Stimulated activated CD4-positive, alpha-beta T cell treated with anti-CD3 and anti-CD28 coated beads, Interleukin-1b, Interleukin-23, amount 100 ng/mL, for 48 hours (primary cell): ENCODE measurements around the gene MYBPH.

Experiments used
- DNase-seq: peaks from one replicate; pipeline ENCODE4 v3.0.0-alpha.2; 2020

Gene MYBPH

DNA sequence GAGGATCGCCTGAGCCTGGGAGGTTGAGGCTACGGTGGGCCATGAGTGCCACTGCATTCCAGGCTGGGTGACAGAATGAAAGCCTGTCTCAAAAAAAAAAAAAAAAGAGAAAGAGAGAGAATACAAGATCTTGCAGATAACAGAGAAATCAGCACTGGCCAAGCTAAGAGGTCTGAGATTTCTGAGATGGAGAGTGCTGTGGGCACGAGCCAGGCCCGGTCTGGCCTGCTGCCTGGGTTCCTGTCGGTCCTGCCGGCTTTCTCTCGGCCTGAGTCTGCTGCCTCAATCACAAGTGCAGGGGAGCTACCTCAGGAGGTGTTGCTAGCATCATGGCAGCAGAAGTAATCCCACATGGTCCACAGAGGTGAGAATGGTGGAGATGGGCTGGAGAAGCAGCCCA lies 29.1 kb downstream of the MYBPH start:
- no peak for DNase-seq

DNA sequence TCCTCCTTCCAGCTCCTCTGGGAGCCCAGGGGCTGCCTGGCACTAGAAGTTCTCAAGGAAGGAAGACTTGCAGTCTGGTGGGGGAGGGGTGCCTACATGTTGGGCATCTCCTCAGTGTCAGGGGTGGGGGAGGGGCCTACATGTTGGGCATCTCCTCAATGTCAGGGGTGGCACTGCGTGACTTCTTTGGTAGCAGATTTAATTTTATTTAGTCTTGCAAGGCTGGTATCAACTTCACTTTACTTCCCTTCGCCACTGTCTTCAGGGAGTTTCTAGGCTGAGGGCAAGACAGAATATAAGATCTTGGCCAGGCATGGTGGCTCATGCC lies 29.6 kb downstream of the MYBPH start:
- DNase-seq, result no peak

GRCh38 chr1:203145321-203146041 lies 30.1 kb downstream of the MYBPH start:
- DNase-seq, result no peak

- no peak for DNase-seq
Observed at GRCh38 chr1:203144661-203145060, 31.0 kb downstream of the MYBPH start.

GRCh38 chr1:203143641-203144040 lies 32.0 kb downstream of the MYBPH start:
- DNase-seq, result no peak

DNA sequence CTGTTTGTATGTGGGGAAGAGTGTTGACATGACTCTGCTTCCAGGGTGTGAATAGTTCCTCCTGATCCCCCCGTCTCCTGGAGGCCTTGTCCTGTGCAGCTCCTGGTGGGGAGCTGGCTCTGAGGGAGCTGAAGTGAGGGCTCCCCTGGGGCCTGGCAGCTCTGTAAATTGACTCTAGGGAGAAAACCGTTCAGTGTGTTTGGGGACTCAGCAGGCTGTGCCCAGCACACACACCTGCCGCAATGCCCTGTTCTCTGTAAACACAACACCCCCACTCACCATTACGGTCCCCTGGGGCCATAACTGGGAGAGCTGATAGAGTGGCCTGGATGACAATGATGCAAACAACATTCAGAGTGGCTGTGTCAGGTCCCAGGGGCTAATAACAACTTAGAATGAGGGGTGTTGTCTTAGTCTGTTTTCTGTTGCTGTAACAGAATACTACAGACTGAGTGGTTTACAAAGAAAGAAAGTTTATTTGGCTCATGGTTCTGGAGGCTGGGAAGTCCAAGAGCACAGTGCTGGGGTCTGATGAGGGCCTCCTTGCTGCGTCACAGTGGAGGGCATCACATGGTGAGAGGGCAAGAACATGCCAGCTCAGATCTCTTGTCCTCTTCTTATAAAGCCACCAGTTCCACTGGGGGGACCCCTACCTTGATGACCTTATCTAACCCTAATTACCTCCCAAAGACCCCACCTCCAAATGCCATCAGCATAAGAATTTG lies 32.8 kb downstream of the MYBPH start:
- DNase-seq, result no peak

- DNase-seq, result no peak
Observed at GRCh38 chr1:203142124-203142523, 33.5 kb downstream of the MYBPH start.

GRCh38 chr1:203140743-203141520 lies 34.7 kb downstream of the MYBPH start:
- DNase-seq, result no peak

- DNase-seq, result no peak
Observed at GRCh38 chr1:203139976-203140475, 35.6 kb downstream of the MYBPH start.

DNA sequence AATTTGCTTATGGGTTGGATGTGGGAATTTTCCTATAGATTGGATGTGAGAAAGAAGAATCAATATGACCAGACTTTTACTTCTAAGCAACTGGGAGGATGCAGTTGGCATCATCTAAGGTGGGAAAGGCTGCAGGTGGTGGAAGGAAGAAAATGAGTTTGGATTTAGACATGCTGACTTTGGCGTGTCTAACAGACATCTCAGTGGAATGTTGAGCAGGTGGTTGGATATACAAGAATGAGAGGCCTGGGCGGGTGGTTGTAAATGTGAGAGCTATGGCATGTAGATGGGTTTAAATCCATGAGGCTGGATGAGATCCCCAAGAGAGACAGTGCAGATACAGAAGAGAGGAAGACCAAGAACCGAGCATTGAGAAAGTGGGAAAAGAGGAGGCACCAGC lies 37.6 kb downstream of the MYBPH start:
- no peak for DNase-seq

DNA sequence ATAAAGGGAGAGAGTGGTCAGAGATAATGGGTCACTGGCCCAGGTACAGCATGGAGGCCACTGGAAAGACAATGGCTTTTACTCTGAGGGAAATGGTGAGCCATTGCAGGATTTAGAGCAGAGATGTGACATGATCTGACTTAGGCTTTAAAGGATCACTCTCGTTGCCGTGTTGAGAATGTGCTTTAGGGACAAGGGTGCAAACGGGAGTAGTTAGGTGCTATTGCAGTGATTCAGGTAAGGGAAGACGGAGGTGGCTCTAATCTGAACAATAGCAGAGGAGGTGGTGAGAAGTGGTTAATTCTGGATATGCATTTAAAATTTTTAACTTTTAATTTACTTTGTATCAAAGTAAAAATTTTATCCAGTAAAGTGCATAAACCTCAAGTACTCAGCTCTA lies 38.3 kb downstream of the MYBPH start:
- DNase-seq, result no peak

DNA sequence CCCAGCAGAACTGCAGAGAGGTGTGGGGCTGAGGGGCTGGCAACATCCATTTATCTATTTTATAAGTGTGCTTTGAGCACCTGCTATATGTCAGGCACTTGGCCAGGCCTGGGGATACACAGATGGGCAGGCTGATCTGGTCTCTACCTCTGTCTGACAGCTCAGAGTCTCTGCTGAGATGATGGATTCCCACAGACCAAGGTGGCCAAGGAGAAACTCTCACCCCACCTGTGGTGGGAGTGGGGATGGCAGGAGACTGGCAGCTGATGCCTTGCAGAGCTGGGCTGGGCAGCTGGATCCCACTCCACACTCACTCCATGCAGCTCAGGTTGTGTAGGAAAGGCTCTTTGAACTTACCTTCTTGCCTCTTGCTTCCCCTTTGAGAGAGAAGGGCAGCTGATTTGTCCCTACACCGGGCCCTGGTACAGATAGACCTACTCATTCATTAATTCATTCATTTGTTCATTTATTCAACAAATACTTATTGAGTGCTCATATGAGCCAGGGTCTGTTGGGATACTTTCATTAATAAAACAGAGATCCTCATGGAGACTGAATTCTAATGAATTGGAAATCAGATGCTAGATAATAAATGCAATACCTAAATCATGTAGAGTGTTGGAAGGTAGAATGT lies 39.1 kb downstream of the MYBPH start:
- DNase-seq, result no peak

GRCh38 chr1:203135636-203136305 lies 39.9 kb downstream of the MYBPH start:
- no peak for DNase-seq

DNA sequence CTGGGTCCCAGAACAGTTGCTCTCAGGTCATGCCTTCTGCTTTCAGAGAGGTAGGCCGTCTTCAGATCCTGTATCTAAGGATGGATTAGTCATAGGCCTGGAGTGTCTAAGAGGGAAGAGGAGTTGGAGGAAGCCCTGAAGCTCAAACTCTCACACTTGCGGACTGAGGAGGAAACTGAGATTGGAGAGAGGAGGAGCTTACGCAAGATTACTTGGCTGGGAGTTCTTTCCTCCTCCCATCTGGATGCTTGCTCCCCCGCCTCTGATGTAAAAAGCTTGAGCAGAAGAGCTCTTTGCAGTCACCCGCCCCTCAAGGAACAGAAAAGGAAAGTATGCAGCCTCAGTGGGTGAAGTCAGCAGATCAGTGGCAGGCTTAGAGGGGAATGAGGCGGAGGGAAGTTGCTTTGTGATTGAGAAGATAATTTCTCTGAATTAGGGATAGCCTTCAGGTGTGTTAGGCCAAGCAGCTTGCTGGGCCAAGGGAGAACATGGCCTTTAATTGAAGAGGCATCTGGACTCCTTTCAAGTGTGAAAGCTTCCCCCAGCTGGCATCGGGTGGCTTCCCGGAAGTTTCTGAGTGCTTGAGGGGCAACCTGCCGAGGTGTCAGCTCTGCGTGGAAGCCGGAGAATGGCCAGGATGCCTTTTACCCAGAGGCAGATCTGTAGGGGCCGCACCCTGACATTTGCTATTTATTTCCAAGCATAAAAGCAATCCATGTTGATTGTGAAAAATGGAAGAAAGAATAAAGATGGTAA lies 41.5 kb downstream of the MYBPH start:
- no peak for DNase-seq

GRCh38 chr1:203131548-203132200 lies 44.0 kb downstream of the MYBPH start:
- DNase-seq, result no peak

DNA sequence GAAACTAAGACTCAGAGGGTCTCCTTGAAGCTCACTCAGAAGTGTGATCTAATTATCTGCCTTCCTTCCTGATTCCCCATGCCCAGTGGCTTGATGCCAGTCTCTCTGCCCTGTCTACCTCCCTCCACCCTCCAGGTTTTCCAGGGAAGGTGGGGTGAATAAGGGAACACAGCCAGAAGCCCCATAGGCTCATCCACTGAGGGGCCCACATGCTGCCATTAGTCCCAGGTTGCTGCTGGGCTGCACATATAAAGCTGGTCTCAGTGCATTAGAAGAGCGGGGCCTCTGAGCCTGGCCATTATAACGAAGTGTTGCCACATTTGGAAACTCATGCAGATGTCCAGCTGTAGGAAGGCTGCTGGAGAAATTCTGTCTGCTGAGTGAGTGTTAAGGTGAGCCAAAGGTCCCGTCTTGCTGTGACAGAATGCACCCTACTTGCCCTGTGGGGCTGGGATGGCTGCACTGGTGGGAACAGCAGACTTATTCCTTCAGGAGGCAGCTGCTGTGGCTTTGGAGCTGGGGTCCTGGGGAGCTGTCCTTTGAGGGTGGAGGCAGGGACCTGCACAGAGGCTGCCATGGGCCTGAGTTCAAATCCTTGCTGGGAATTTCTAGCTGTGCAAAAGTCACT lies 45.2 kb downstream of the MYBPH start:
- DNase-seq, result no peak

DNA sequence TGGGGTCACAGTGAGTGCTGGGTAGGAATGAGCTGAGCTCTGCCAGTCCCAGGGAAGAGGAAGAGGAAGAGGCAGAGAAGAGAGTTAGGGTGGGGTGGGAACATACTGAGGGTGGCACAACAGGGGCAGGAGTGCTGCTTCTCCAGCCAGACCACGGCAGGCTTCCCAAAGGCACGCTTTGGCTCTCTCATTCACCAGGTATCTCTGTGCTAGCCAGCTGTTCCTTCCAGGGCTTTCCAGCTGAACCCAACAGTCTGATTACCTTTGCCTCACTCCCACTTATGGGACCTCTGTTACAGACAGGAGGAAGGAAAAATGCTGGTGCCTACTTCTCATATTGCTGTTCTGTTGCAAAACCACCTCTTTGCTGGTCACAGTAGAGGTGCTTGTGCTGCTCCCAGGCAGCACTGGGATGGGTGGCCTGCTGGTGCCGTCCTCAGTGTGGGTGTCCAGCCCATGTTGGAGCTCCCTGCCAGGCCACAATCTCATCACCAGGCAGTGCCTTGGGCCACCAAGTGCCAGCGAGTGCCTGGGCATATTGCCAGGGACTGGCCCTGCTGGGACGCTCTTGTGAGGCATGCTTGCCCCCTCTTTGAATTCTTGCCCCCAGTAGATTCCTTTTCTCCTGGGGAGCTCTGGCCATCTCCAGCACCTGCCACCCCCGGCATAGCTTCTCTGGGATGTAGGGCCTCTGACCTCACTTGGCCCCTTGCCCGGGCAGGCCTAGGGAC lies 46.0 kb downstream of the MYBPH start:
- no peak for DNase-seq

DNA sequence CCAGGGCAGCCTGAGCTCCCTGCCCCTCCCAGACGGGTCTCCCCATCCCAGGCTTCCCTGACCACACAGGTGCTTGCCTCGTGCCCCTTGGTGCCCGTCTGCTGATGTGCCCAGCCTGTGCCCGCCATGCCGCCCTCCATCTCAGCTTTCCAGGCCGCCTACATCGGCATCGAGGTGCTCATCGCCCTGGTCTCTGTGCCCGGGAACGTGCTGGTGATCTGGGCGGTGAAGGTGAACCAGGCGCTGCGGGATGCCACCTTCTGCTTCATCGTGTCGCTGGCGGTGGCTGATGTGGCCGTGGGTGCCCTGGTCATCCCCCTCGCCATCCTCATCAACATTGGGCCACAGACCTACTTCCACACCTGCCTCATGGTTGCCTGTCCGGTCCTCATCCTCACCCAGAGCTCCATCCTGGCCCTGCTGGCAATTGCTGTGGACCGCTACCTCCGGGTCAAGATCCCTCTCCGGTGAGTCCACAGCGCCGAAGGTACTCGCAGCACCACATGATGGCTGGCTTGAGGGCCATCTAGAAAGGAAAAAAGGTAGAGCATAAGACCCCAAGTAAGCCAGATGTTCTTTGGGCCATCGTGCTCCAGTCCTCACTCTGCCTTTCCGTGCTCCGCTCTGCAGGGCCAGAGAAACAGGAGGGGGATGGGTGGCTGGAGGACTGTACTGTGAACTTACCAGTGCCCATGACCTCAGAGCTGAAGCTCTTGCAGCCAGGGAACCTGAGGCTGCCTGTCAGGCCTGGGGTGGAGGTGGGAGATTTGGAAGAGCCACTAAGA lies 46.7 kb downstream of the MYBPH start:
- no peak for DNase-seq

- DNase-seq, result no peak
Observed at GRCh38 chr1:203128431-203128715, 47.3 kb downstream of the MYBPH start.
